Left lung (tissue), 10 donors: ENCODE data around the gene TBP. TPM values are rescaled to one million over a fixed set of nuclear protein-coding genes. Genes with fewer than 3 reads are reported as not detected.
A peak's percentile ranks its signal among the peaks of the same experiment; 100 is the strongest.

ENCODE experiments used
- ATAC-seq: fragments of 200-7000 bp; cut with Tn5 transposase; one replicate; pipeline ENCODE4 v1.9.1; 2020; ENCODE audit warnings: moderate library complexity
- DNase-seq, 4 donors: peaks; one replicate each; pipeline ENCODE4 v3.0.0-alpha.2; 2013 to 2020
- H3K27ac ChIP-seq, 2 donors: fragments of 200-600 bp; sonication (generic) in 1 of 2; one replicate each; pipeline versions ENCODE4 v1.5.0 to v1.8.0; 2020 to 2021
- H3K27me3 ChIP-seq, 2 donors: fragments of 200-600 bp; sonication (generic) in 1 of 2; one replicate each; pipeline versions ENCODE4 v1.5.0 to v1.8.0; 2020 to 2021
- H3K36me3 ChIP-seq, 2 donors: fragments of 200-600 bp; sonication (generic) in 1 of 2; one replicate each; pipeline versions ENCODE4 v1.5.0 to v1.8.0; 2020 to 2021
- H3K4me1 ChIP-seq, 2 donors: fragments of 200-600 bp; one replicate each; pipeline ENCODE4 v1.8.0; 2021
- H3K4me3 ChIP-seq, 2 donors: fragments of 200-600 bp; sonication (generic) in 1 of 2; one replicate each; pipeline versions ENCODE4 v1.5.0 to v1.8.0; 2020 to 2021; ENCODE audit warnings: mild to moderate bottlenecking in 1 of 2
- H3K9me3 ChIP-seq, 2 donors: fragments of 200-600 bp; sonication (generic) in 1 of 2; one replicate each; pipeline versions ENCODE4 v1.5.0 to v1.8.0; 2020 to 2021
- CTCF ChIP-seq, 2 donors: fragments of 200-600 bp; sonication (generic) in 1 of 2; IDR thresholded peaks; one replicate each; pipeline versions ENCODE4 v1.5.0 to v1.8.0; 2021; ENCODE audit warnings: antibody characterized with exemption in 2 of 2
- intact Hi-C, 2 donors: fragments of 100-400 bp; cut with DNase I; formaldehyde crosslinking; loops; one replicate each; pipeline versions ENCODE4 v1.11.2 to v1.14.2; 2022
- polyA plus RNA-seq, 6 donors: library from polyadenylated mRNA; unstranded; fragments of 120-200 nt; gene quantifications; one replicate each; pipeline ENCODE4 v1.2.1, GENCODE V29; 2013; ENCODE audit not compliant: insufficient read length in 6 of 6
- total RNA-seq, 2 donors: library from RNA; stranded (reverse); fragmentation: NEBNext Ultra II Directional; extraction: Animal tissue kit (Norgen Biotek cat#: 25700); gene quantifications; one replicate each; pipeline ENCODE4 v1.2.1, GENCODE V29; 2021
- donor health status: DM: no; HTN: yes; CAD: no.
- donor health status: DM: no; HTN: no; CAD: no.

TBP gene
- total and polyA plus RNA-seq, 8 donors, result 9.0 to 27.2 (median 23.5) TPM

- Histone ChIP-seq H3K4me3 (peak overlapping the region; percentile 77 to 84), H3K27ac (peak overlapping the region; percentile 92 to 97), H3K4me1 (peaks cover 31 to 52% of the 10 kb centered on the region in 2 donors), H3K36me3 (peaks cover 0 to 25% of the 10 kb centered on the region in 2 donors), H3K27me3 (no peaks in the 10 kb centered on the region), H3K9me3 (no peaks in the 10 kb centered on the region)
- intact Hi-C loops, result no loop called here
- ATAC-seq (no peak), DNase-seq (no peak)
- TF ChIP-seq CTCF (IDR thresholded peaks at IDR 0.05), result no peak
Measured at GRCh38 chr6:170554796-170555137, 598 bp downstream of the TBP start.

GRCh38 chr6:170555305-170555704 lies 1.1 kb downstream of the TBP start:
- DNase-seq (no peak), ATAC-seq (no peak)
- peaks cover 28 to 47% of the 10 kb centered on the region in 2 donors for H3K4me1 ChIP-seq
- H3K27ac ChIP-seq, result no peak overlapping the region
- peaks cover 0 to 20% of the 10 kb centered on the region in 2 donors for H3K36me3 ChIP-seq
- no peaks in the 10 kb centered on the region for H3K9me3 ChIP-seq
- H3K27me3 ChIP-seq, result no peaks in the 10 kb centered on the region
- intact Hi-C loops, result no loop called here
- peak overlapping the region; percentile 77 to 84 for H3K4me3 ChIP-seq
- TF ChIP-seq CTCF (IDR thresholded peaks at IDR 0.05), result no peak

- Histone ChIP-seq H3K27me3 (no peaks in the 10 kb centered on the region), H3K27ac (no peak overlapping the region), H3K4me3 (no peak overlapping the region), H3K36me3 (peaks cover 0 to 69% of the 10 kb centered on the region in 2 donors), H3K4me1 (peaks cover 0 to 7% of the 10 kb centered on the region in 2 donors), H3K9me3 (no peaks in the 10 kb centered on the region)
- peak in 2 of 4 donors; percentile 20 to 47 for DNase-seq
- intact Hi-C loops, result no loop called here
- TF ChIP-seq CTCF (IDR thresholded peaks at IDR 0.05), result no peak
- no peak for ATAC-seq
Measured at GRCh38 chr6:170561555-170561954, 7.4 kb downstream of the TBP start.

- TF ChIP-seq CTCF (IDR thresholded peaks at IDR 0.05), result no peak
- intact Hi-C loops, result no loop called here
- ATAC-seq (no peak), DNase-seq (no peak)
- no peak overlapping the region for H3K27ac ChIP-seq
- no peaks in the 10 kb centered on the region for H3K9me3 ChIP-seq
- H3K4me1 ChIP-seq, result no peaks in the 10 kb centered on the region
- no peaks in the 10 kb centered on the region for H3K27me3 ChIP-seq
- no peak overlapping the region for H3K4me3 ChIP-seq
- H3K36me3 ChIP-seq, result peaks cover 0 to 84% of the 10 kb centered on the region in 2 donors
Measured at GRCh38 chr6:170564936-170565530, 10.9 kb downstream of the TBP start.

- H3K27me3 ChIP-seq, result no peaks in the 10 kb centered on the region
- no peaks in the 10 kb centered on the region for H3K9me3 ChIP-seq
- no peak for DNase-seq
- H3K4me3 ChIP-seq, result no peak overlapping the region
- peaks cover 7 to 98% of the 10 kb centered on the region in 2 donors for H3K36me3 ChIP-seq
- intact Hi-C loops, result no loop called here
- TF ChIP-seq CTCF (IDR thresholded peaks at IDR 0.05), result no peak
- H3K27ac ChIP-seq, result no peak overlapping the region
- no peak for ATAC-seq
- no peaks in the 10 kb centered on the region for H3K4me1 ChIP-seq
Measured at GRCh38 chr6:170572704-170573466, 18.7 kb downstream of the TBP start.
